Esophagus muscularis mucosa (tissue), 3 donors: ENCODE data around the gene CD72.

Experiments
- CTCF ChIP-seq, 3 experiments: fragments of 200-600 bp in 2 of 3; fragments of 450-650 bp in 1 of 3; sonication (generic) in 2 of 3; IDR thresholded peaks; one replicate each; pipeline ENCODE4 v1.5.1; 2017 to 2019; ENCODE audit warnings: antibody characterized with exemption in 3 of 3, mild to moderate bottlenecking in 2 of 3, moderate library complexity in 1 of 3
- POLR2A ChIP-seq: fragments of 450-650 bp; IDR thresholded peaks from one replicate; pipeline ENCODE4 v1.6.1; 2017; ENCODE audit warnings: antibody characterized with exemption, moderate library complexity, mild to moderate bottlenecking, low read depth
- POLR2AphosphoS5 ChIP-seq, 2 donors: sonication (generic); formaldehyde crosslinking; IDR thresholded peaks; one replicate each; pipeline ENCODE4 v1.6.1; 2017; ENCODE audit warnings: antibody characterized with exemption in 2 of 2

- TF ChIP-seq CTCF (IDR thresholded peaks at IDR 0.05), result no peak
- no peak for TF ChIP-seq POLR2AphosphoS5 (IDR thresholded peaks at IDR 0.05)
- no peak for TF ChIP-seq POLR2A
Measured at GRCh38 chr9:35577486-35577885, 40.7 kb downstream of the CD72 start.
